SK-N-SH treated with all-trans-retinoic acid at 6 μM for 48 hours (cell line): ENCODE data around the gene DAB1.

ENCODE experiments used
- ATAC-seq: fragments of 200-7000 bp; cut with Tn5 transposase; 3 replicates; pipeline ENCODE4 v1.9.1; 2020; ENCODE audit warnings: mild to moderate bottlenecking, moderate library complexity
- ARNTL ChIP-seq: fragments of 450-650 bp; formaldehyde crosslinking; IDR thresholded peaks from 2 replicates; pipeline ENCODE4 v1.5.0; 2020; ENCODE audit warnings: low read depth, mild to moderate bottlenecking, moderate library complexity, borderline replicate concordance
- BACH2 ChIP-seq: fragments of 250-450 bp; sonication (Bioruptor Pico); IDR thresholded peaks from 2 replicates; pipeline ENCODE4 v1.9.0; 2021; ENCODE audit warnings: mild to moderate bottlenecking, borderline replicate concordance
- CREB5 ChIP-seq: fragments of 250-450 bp; sonication (Bioruptor Pico); IDR thresholded peaks from 2 replicates; pipeline ENCODE4 v1.5.1; 2020; ENCODE audit warnings: low read depth, mild to moderate bottlenecking, moderate library complexity
- CSDC2 ChIP-seq: fragments of 250-450 bp; sonication (Bioruptor Pico); IDR thresholded peaks from 2 replicates; pipeline ENCODE4 v1.5.0; 2020; ENCODE audit warnings: mild to moderate bottlenecking, moderate library complexity
- CSRNP3 ChIP-seq: fragments of 250-450 bp; sonication (Bioruptor Pico); IDR thresholded peaks from 2 replicates; pipeline ENCODE4 v1.5.1; 2021; ENCODE audit warnings: mild to moderate bottlenecking, moderate library complexity
- ESRRG ChIP-seq: fragments of 250-450 bp; sonication (Bioruptor Pico); IDR thresholded peaks from 2 replicates; pipeline ENCODE4 v1.6.1; 2021; ENCODE audit warnings: mild to moderate bottlenecking
- ISL1 ChIP-seq: fragments of 250-450 bp; sonication (Bioruptor Pico); IDR thresholded peaks from 2 replicates; pipeline ENCODE4 v2.1.2; 2022; ENCODE audit warnings: mild to moderate bottlenecking, moderate library complexity
- OSR1 ChIP-seq: fragments of 250-450 bp; sonication (Bioruptor Pico); IDR thresholded peaks from 2 replicates; pipeline ENCODE4 v1.8.0; 2022; ENCODE audit warnings: moderate library complexity, mild to moderate bottlenecking, inconsistent platforms
- PATZ1 ChIP-seq: fragments of 250-450 bp; sonication (Bioruptor Pico); IDR thresholded peaks from 2 replicates; pipeline ENCODE4 v1.8.0; 2020; ENCODE audit warnings: mild to moderate bottlenecking, moderate library complexity, borderline replicate concordance
- RARB ChIP-seq: fragments of 250-450 bp; sonication (Bioruptor Pico); IDR thresholded peaks from 2 replicates; pipeline ENCODE4 v1.8.0; 2021; ENCODE audit warnings: mild to moderate bottlenecking, moderate library complexity
- TOX ChIP-seq: fragments of 250-450 bp; sonication (Bioruptor Pico); IDR thresholded peaks from 2 replicates; pipeline ENCODE4 v1.8.0; 2021; ENCODE audit warnings: mild to moderate bottlenecking, moderate library complexity, borderline replicate concordance
- TSHZ2 ChIP-seq: fragments of 250-450 bp; sonication (Bioruptor Pico); IDR thresholded peaks from 2 replicates; pipeline ENCODE4 v1.5.0; 2020; ENCODE audit warnings: mild to moderate bottlenecking, moderate library complexity
- ZFP3 ChIP-seq: fragments of 250-450 bp; sonication (Bioruptor Pico); IDR thresholded peaks from 2 replicates; pipeline ENCODE4 v1.5.0; 2020; ENCODE audit warnings: mild to moderate bottlenecking, moderate library complexity
- ZFP30 ChIP-seq: fragments of 450-650 bp; formaldehyde crosslinking; IDR thresholded peaks from 2 replicates; pipeline ENCODE4 v1.5.0; 2022; ENCODE audit warnings: mild to moderate bottlenecking, moderate library complexity
- ZNF565 ChIP-seq: fragments of 450-650 bp; formaldehyde crosslinking; conservative IDR thresholded peaks from 2 replicates; pipeline ENCODE4 v1.5.0; 2020; ENCODE audit warnings: low read depth, mild to moderate bottlenecking, moderate library complexity
- ZNF70 ChIP-seq: fragments of 450-650 bp; formaldehyde crosslinking; IDR thresholded peaks from 2 replicates; pipeline ENCODE4 v1.5.0; 2020; ENCODE audit warnings: mild to moderate bottlenecking, moderate library complexity
- ZNF8 ChIP-seq: fragments of 450-650 bp; formaldehyde crosslinking; IDR thresholded peaks from 2 replicates; pipeline ENCODE4 v1.5.0; 2020; ENCODE audit warnings: mild to moderate bottlenecking, moderate library complexity

Gene DAB1

GRCh38 chr1:57101209-57101608 lies 322.7 kb downstream of the DAB1 start (continued):
- TF ChIP-seq CREB5 (CRISPR knock-in tag) = no peak
- no peak for TF ChIP-seq ZFP3 (CRISPR knock-in tag)
- TF ChIP-seq ZFP30 (CRISPR knock-in tag) = no peak
- no peak for TF ChIP-seq ZNF8 (CRISPR knock-in tag)
- no peak for TF ChIP-seq BACH2 (CRISPR knock-in tag)
- no peak for TF ChIP-seq ZNF70 (CRISPR knock-in tag)
- no peak for TF ChIP-seq CSRNP3 (CRISPR knock-in tag)

GRCh38 chr1:57094749-57095148 lies 329.1 kb downstream of the DAB1 start:
- ATAC-seq = no peak
- no peak for TF ChIP-seq CSRNP3 (CRISPR knock-in tag)
- no peak for TF ChIP-seq ZNF565 (CRISPR knock-in tag)
- TF ChIP-seq BACH2 (CRISPR knock-in tag) = no peak
- no peak for TF ChIP-seq CSDC2 (CRISPR knock-in tag)
- TF ChIP-seq CREB5 (CRISPR knock-in tag) = no peak

- ATAC-seq = no peak
- TF ChIP-seq BACH2 (CRISPR knock-in tag) (no peak), TOX (CRISPR knock-in tag) (no peak), ESRRG (CRISPR knock-in tag) (no peak), RARB (CRISPR knock-in tag) (no peak), ISL1 (CRISPR knock-in tag) (no peak), TSHZ2 (no peak), OSR1 (no peak), ZNF8 (CRISPR knock-in tag) (no peak), ZFP30 (CRISPR knock-in tag) (no peak), CREB5 (CRISPR knock-in tag) (no peak), ARNTL (no peak)
- TF ChIP-seq, all 23 proteins: peak for 0
These were observed 330.7 kb downstream of the DAB1 start for GRCh38 chr1:57093122-57093521.

GRCh38 chr1:57091642-57092041 lies 332.2 kb downstream of the DAB1 start:
- no peak for TF ChIP-seq TSHZ2
- no peak for TF ChIP-seq ARNTL
- no peak for TF ChIP-seq ISL1 (CRISPR knock-in tag)
- no peak for TF ChIP-seq OSR1
- no peak for TF ChIP-seq ZFP30 (CRISPR knock-in tag)
- no peak for TF ChIP-seq BACH2 (CRISPR knock-in tag)
- TF ChIP-seq PATZ1 = no peak
- ATAC-seq = no peak
